HG03139 (cell line): ENCODE data around the gene ANKRD60.

Source experiments
- ATAC-seq: cut with Tn5 transposase; IDR thresholded peaks from one replicate; pipeline ENCODE4 v1.9.1; 2021; ENCODE audit not compliant: unreplicated experiment

Gene ANKRD60

DNA sequence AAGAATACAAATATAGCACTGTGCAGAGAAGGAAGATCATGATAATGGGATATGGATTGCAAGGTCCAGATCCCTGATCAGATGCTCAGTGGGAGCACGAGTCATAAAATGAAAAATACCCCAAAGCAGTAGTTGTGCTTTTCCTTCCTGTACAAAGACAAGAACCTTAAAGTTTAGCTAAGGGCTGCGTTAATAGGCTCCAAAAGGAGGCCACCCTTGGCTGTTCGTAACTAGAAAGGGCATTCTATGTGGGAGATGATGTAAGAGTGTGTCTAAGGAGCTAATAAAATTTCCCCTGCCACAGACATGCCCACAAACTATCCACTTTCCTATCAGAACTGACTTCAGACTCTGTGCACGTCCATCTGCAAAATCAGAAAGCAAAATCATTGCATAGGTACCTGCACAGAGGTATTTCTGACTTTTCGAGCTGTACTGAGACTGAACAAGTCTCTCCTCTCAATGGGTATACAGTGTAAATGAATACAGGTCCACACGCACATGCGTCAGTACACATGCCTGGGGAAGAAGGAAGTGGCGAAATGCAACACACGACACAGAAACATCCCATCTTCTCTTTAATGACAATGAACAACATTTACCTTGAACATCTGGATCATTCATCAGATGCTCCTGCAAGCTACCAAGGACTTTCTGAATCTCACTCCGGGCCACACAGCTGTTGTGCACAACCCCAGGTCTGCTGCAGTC is 16.9 kb upstream of the ANKRD60 start:
- ATAC-seq, result no peak

DNA sequence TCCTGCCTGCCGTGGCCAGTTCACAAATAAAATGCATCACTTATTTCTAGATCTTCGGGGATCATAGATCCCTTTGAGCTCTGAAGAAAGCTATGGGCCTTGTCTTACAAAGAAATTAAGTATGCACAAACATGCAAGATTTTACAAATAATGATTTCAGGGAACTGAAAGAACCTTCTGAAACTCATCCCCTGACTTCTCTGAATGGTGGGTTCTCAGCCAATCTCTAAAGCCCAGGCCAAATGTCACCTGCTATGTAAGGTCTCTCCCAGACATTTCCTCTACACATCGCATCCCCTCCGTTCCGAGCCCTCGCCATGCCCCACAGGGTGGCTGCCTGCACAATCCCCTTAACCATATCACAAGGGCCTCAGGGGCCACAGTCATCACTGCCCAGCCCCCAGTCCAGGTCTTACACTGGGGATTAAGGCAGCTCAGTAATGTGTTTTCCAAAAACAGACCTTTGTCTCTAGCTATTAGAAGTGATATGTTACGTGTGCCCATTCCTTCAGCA is 16.1 kb upstream of the ANKRD60 start:
- no peak for ATAC-seq

DNA sequence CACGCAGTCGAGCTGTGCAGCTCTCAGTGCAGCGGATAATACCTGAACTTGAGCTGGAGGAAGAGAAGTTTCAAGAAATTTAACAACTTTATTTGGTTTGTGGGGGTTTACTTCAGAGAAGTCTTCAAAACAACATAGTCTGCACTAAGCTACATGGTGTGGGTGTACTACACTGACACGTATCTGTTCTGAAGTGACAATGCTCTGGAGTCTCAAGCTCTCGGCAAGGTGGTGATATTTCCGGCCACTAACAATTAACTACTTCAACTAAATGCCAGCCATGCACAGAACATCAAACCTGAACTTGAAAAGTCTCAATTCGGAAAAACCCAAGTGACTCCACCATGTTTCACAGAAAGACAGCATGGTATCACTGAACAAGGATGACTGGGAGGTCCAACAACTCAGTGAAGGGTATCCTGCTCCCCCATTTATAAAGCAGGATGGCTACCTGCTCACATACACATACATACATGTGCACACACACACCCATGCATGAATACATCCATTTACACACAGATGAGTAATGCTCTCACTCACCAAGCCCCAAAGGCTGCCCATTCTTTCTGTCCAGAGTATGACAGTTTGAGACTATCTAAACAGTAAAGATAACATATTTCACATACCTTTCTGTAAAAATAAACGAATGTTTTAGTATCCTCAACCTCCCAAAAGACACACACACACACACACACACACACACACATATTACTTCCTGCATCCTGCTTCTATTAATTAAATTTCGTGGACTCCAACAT is 15.4 kb upstream of the ANKRD60 start:
- ATAC-seq, result no peak

DNA sequence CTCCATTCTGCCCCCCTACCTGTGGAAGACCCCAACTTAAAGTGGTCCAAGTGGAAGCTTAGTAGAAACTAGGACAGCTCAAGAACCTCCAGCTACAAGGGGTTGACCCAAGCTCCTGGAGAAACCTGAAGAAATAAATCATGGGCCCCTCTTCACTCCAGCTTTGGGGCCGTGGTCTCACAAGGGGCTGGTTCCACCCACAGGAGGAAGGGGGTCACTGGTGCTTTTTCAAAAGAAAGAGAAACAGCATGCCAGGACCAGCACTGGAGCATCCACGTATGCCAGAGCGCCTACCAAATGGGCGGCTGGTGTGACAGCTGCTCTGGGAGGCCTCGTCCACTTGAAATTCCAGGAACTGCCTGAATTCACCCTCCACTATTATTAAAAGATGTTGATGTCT is 14.4 kb upstream of the ANKRD60 start:
- no peak for ATAC-seq

DNA sequence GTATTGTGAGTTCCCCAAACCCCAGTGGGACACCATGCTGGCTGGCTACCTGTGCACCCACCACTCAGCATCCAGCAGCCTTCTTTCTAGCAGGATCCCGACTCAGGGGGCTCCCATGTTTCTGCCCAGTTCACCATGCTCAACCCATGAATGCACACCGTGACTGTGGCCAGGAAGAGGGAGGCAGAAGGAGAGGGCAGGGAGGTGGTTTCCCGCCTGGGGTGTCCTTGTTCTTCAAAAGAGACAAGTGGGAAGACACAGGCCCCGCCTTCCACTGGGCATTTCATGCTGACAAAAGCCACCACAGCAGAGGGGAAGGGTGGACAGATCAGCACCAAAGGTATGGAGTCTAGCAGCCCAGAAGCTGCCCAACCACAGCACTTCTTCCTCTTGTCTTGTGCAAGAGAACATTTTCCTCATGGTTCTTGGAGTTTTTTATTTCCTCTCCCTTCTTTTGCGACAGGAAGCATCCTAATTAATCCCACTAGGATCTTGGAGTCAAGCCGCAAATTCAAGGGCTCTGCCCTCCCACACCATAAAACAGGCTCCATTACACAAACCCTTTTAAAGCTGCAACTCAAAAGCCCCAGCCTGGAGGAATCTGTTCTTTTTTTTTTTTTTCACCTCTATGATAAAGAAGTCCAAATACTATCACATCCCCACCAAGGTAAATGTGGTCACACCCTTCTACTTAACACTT is 13.5 kb upstream of the ANKRD60 start:
- ATAC-seq, result no peak

DNA sequence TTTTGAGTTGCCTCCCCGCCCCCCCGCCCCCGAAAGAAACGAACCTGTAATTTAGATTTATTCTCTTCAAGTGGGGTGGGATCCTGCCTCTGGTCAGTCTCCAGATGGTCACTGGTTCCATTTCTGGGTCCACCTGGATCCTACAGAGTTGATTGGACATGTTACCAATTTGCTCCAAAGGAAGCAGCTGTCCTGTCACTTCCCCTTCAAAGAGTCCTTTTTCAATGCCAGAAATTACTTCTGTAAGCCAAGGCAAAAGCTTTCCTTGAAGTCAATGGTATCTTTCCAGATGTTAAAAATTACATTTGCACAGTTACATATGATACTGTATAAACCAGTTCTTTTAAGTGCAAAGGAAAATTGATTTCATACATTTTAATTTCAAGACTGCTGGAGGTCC is 12.0 kb upstream of the ANKRD60 start:
- no peak for ATAC-seq

DNA sequence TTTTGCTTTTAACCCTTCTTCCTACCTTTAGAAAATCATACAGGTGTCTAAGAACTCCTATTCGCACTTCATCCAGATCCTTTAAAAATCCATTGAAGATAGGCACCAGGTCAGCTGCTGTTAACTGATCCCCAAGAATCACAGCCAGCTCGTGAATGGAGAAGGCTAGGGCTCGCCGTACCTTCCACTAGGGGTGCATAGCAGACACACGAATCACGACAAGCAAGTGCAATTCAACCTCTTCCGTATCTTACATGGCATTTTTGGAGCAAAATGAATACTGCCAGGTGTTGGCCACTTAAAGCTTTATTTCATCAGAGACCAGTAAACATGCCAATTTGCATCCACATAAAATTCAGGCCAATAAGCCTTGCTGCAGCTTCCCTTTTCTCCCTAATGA is 10.8 kb upstream of the ANKRD60 start:
- ATAC-seq, result no peak

DNA sequence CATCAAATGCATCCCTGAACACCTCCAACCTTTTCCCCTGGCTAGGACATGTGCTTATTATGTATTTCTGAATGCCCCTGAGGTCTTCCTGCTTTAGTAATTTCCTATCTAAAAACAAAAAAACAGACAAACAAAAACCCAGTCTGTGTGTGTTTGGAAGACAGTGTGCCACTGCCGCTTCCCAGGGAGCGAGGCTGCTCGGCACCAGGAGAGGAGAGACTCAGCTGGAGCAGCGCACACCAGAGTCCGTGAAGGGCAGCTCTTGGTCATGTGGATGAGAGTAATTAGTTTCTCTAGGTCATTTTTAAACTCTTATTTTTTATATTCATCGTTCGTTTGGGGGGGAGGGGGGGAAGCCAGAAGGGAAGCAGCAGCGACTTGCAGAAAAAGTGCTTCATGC is 10.0 kb upstream of the ANKRD60 start:
- no peak for ATAC-seq

DNA sequence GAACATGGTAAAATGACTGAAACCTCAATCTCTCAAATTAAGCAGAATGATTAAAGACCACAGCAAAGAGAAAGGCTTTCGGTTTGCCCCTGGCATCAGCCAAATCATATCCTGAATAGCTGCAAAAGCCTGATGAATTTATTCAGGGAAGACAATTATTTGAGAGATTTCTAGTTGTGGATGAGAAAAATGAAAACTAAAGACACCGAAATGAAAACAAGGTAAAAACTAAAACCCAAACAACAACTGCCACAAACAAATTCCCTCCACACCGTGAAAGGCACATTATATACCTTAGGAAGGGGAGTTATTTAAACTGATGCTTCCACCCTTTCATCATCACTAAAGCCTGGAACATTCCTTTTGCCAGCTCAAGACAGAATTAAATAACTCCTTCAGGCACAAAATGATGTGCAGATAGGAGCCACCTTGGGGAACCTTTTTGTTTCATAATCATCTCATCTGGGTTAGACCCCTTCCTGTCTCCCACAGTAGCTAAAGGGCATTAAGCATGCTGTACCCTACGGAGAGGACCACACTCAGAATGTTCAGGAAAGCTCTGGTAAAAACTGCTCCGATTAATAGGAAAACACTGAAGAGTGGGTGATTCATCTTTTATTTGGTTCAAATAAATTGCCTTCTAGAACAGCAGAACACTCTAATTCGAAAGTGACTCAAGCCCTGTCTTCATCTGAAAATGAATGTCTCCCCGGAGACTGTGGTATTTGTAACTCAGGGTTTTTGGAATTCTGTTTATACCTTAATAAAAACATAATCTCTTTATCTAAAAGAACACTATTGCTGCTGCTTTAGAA is 9.1 kb upstream of the ANKRD60 start:
- no peak for ATAC-seq

DNA sequence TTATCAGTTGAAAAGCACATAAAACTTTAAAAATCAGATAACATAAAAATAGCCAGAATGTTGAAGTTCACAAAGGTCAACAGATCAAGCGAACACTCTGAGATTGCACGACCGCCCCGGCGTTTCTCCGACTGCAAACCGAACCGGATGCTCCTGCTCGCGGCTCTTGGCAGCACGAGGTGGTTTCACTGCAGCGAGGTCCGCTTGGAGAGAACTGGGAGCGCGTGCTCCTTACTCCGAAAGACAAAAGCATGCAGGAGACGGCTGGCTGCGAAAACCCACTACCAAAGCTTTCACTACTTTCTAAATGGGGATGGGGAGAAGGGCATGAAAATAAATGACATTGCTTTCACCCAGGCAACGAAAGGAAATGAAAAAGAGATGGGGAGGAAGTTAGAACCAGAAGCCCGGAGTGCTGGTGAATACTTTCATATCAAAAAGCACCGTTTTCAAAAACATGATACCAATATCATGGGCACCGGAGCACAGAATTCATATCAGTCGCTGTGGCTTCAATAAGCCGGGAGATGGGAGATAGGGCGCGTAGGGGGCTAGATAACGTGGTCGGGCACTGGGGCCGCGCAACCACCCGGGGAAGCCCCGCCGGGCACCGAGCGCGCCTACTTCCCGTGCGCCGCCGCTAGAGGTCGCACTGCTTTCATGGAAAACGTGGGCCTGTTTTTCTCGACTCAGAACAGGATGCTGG is 8.3 kb upstream of the ANKRD60 start:
- ATAC-seq, result peak; percentile 59

DNA sequence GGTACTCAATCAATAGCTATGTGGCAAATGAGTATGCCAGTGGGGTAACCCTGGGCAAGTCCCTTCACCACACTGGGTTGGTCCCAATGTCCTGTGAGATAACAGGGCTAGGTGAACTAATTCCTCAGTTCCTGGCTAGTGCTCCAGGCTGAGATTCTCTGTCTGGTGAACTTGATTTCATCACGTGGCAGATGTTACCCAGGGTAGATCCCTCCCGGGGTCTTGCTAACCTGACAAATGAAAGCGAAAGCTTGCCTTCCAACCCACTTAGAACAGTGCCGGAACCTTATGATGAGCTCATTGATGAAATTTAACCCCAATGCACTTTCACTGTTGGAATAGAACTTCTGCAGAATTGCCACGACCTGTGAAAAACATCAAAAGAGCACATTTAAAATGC is 6.6 kb upstream of the ANKRD60 start:
- no peak for ATAC-seq

DNA sequence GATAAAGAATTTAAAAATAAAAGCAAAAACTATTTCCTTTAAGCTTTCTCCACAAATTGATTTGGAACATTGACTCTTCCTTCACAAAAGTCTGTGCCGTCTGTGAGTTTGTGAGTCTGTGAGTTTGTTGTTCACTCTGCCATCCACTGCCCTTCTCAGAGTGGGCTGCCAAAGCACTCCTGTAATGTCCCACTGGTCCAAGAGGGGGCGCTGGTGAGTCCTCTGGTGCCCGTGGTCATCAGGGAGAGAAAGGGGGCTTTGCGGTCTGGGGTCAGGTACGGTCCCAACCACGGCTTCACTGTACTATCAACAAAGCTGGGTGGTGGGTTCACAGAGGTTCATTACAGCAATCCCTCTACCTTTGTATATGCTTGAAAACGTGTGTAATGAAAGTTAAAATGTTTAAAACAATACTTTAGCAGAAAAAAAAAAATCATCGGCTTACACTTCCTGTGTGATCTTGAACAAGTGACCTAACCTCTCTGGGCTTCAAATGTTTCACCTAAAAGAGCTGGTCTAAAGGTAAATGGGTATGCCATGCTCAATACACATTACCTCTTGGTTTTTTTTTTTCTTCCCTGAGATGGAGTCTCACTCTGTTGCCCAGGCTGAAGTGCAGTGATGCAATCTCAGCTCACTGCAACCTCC is 5.6 kb upstream of the ANKRD60 start:
- no peak for ATAC-seq

DNA sequence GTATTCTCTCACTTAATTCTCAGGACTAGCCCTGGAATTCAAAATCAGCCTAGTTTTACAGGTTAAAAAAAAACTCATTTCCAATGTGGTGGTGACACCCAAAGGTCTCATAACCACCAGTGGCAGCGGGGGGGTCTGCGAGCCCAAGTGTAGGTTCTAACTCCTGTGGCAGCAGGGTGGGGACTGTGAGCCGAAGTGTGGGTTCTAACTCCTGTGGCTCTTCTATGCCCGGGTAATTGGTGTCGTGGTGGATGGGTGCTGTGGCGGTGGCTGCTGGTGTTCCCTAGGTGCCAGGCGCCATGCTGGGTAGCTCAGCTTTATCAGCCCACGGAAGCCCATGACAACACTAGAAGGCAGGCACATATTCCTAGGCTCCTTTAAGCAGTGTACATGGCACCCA is 4.9 kb upstream of the ANKRD60 start:
- ATAC-seq, result no peak

DNA sequence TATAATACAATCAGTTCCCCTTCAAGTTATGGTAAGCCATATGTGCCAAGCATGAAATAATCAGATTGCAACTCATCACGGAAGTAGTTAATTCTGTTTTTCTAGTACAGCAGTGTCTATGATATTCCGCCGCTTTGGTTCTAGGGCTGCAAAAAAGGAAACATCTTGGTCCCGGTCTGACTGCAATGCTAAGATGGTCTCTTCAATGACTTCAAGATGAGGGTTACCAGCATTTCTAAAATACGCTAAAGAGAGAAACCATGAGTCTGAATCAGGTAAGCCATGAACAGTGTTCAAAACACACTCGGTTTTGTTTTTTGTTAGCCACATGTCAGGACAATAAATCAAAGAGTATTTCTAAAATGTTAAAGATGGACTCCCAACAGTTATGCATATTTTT is 3.2 kb upstream of the ANKRD60 start:
- no peak for ATAC-seq

DNA sequence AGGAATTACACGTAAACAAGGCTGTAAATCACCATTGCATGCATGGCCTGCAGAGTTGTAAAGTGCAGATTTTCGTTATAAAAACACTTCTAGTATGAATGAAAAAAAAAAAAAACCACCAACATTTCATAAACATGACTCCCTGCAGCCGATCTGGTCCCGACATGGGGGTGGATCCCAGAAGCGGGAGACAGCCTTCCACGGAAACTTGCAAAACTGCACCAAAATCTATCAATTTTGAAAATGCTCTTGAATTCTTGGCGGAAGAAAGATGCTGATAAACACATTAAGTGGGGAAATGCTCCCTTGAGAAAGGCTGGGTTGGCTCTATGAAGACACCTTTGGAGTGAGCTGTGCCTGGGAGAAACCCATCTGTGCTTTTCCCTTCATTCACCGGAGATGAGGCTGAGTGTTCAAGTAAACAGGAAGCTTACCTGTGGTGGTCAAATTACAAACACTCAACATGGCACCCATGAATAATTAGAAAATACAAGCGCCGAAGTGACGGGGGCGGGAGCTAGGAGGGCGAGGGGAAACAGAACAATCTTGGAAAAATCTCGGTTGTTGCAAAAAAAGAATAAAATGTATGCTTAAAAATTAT is 845 bp upstream of the ANKRD60 start:
- no peak for ATAC-seq

DNA sequence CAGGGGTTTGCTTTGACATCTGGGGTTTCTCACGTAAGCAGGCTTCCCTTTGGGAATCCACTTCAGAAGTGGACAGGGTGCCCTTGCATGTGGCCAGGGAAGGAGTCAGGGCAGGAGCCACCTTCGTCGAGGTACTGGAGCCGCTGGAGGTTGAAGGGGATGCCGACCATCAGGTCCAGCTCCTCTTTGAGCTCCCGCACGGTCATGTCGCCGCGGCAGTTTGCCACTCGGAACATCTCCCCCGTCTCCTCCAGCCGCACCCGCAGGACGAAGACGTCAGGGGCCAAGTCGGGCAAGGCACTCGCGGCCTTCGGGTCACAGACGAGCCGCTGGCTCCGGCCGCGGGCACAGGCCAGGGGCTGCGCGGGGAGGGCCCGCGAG is 360 bp downstream of the ANKRD60 start:
- no peak for ATAC-seq

DNA sequence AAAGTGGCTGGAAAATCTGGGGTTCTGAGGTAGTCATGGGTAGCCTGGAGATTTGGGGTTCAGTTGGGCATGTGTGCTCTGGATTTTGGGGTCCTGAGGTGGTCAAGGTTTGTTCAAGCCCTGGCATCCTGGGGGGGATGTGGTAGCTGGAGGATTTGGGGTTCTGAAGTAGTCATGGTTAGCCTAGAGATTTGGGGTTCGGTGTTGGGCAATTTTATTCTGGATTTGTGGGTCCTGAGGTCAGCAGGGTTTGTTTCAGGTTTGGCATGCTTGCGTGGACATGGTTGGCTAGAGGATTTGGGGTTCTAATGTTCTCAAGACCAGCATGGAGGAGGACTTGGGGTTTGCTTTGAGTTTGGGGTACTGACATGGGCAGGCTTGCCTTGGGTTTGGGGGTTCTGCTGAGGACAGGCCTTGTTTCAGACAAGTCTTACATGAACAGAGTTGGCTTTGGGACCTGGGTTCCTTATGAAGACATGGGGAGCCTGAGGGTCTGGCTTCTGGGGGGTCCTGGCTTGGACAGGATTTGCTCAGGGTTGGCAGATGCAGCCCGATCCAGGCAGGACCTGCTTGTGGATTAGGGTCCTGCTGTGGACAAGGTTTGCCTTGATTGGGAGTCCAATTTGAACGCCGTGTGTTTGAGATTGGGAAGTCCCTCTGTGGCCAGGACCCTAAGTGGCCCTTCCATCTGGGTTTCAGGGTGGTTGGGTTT is 906 bp downstream of the ANKRD60 start:
- ATAC-seq, result no peak

DNA sequence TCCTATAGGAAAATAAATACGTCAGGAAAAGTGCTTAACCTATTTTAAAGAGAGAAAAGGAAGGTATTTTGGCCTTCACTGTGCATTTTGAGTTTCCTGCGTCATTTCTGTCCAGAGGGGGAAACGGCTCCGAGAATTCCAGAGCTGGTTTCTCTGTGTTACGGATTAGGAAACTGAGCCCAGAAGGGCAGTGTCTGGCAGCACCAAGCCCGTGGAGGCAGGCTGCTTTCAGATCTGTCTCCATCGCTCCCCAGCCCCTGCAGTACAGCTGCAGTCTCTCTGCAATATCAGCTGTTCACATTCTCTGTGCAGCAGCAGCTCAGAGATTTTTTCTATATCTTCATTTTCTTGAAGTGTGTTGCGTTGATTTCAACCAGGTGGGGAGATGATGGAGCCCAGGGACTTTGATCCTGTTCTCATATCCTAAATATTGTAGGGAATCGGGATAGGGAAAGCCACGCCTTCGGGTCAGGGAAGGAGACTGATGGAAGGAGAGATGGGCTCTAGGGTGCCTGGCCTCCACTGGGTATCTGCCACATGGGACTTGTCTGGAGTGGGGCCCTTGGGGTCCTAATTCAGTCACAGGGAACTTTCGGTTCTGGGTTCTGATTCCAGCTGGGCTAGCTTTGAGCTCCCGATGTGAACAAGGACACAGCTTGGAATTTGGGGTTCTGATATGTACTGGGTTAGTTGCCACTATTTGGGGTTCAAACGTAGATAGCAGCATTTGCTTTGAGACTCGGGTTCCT is 2.8 kb downstream of the ANKRD60 start:
- ATAC-seq, result no peak
